DND-41 (cell line): ENCODE data around the gene FAM9C.
A peak's percentile ranks its signal among the peaks of the same experiment; 100 is the strongest.

Experiments
- ATAC-seq: fragments of 200-7000 bp; cut with Tn5 transposase; 3 replicates; pipeline ENCODE4 v1.9.1; 2021; ENCODE audit warnings: low read depth; ENCODE audit not compliant: insufficient read depth
- DNase-seq: peaks from one replicate; pipeline ENCODE4 v3.0.0-alpha.2; 2020
- H2AFZ ChIP-seq: 2 replicates; pipeline ENCODE4 v1.6.0; 2012; ENCODE audit warnings: low read depth, low read length
- H3K27ac ChIP-seq: 2 replicates; pipeline ENCODE4 v1.5.1; 2012; ENCODE audit warnings: low read length, inconsistent platforms
- H3K27me3 ChIP-seq: fragments of 200-600 bp; sonication (generic); 2 replicates; pipeline ENCODE4 v1.6.0; 2012; ENCODE audit warnings: low read length, mild to moderate bottlenecking, inconsistent platforms; ENCODE audit not compliant: insufficient read depth, poor library complexity
- H3K36me3 ChIP-seq: 2 replicates; pipeline ENCODE4 v1.5.1; 2012; ENCODE audit warnings: low read length, inconsistent platforms; ENCODE audit not compliant: insufficient read depth
- H3K4me1 ChIP-seq: 2 replicates; pipeline ENCODE4 v1.5.1; 2012; ENCODE audit warnings: mild to moderate bottlenecking, low read length; ENCODE audit not compliant: insufficient read depth
- H3K4me2 ChIP-seq: 2 replicates; pipeline ENCODE4 v1.6.0; 2012; ENCODE audit warnings: mild to moderate bottlenecking, moderate library complexity, low read length, inconsistent platforms; ENCODE audit not compliant: insufficient read depth
- H3K4me3 ChIP-seq, 2 experiments: fragments of 200-600 bp in 1 of 2; shearing (Covaris generic) in 1 of 2; 2 replicates each; pipeline ENCODE4 v1.5.1; 2012 to 2016; ENCODE audit warnings: inconsistent platforms in 2 of 2, low read length in 2 of 2, mild to moderate bottlenecking in 2 of 2, low read depth in 1 of 2, moderate library complexity in 1 of 2
- H3K79me2 ChIP-seq: 2 replicates; pipeline ENCODE4 v1.6.0; 2012; ENCODE audit warnings: low read length, inconsistent platforms; ENCODE audit not compliant: insufficient read depth
- H3K9ac ChIP-seq: 2 replicates; pipeline ENCODE4 v1.6.0; 2012; ENCODE audit warnings: low read depth, mild to moderate bottlenecking, inconsistent platforms, low read length, moderate library complexity
- H3K9me3 ChIP-seq: 2 replicates; pipeline ENCODE4 v1.5.1; 2012; ENCODE audit warnings: low read length, moderate library complexity, mild to moderate bottlenecking, inconsistent platforms; ENCODE audit not compliant: insufficient read depth, severe bottlenecking
- H4K20me1 ChIP-seq: 2 replicates; pipeline ENCODE4 v1.6.0; 2012; ENCODE audit warnings: low read length; ENCODE audit not compliant: insufficient read depth
- CTCF ChIP-seq: IDR thresholded peaks from 2 replicates; pipeline ENCODE4 v1.5.1; 2012; ENCODE audit warnings: borderline replicate concordance, low read length, moderate library complexity, mild to moderate bottlenecking; ENCODE audit not compliant: poor library complexity, severe bottlenecking; ENCODE audit errors: extremely low read depth
- EZH2 ChIP-seq: IDR thresholded peaks from 3 replicates; pipeline ENCODE4 v1.6.1; 2012; ENCODE audit warnings: borderline replicate concordance, low read depth, mild to moderate bottlenecking, moderate library complexity, low read length, inconsistent platforms; ENCODE audit not compliant: severe bottlenecking

FAM9C gene

DNA sequence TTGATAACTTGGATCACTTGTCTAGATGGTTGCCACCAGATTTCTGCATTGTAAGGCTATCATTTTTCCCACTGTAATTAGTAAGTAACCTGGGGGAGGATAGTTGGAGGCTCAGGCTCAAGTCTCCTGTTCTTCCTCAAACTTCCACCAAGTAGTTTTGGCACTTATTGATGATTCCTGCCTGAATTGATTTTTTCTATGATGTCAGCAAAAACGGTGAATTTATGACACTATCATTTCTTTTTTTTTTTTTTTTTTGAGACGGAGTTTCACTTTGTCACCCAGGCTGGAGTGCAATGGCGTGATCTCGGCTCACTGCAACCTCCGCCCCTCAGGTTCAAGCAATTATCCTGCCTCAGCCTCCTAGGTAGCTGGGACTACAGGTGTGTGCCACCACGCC, 57.1 kb downstream of the FAM9C start:
- H3K4me3 ChIP-seq = no peak overlapping the region
- no peak overlapping the region for H3K9ac ChIP-seq
- no peaks in the 10 kb centered on the region for H3K36me3 ChIP-seq
- no peak overlapping the region for H3K4me2 ChIP-seq
- H2AFZ ChIP-seq = no peak overlapping the region
- no peaks in the 10 kb centered on the region for H3K27me3 ChIP-seq
- ATAC-seq (no peak), DNase-seq (no peak)
- TF ChIP-seq EZH2 = no peak
- peaks cover 39% of the 10 kb centered on the region for H3K4me1 ChIP-seq
- H3K27ac ChIP-seq = no peak overlapping the region
- no peaks in the 10 kb centered on the region for H4K20me1 ChIP-seq
- no peaks in the 10 kb centered on the region for H3K79me2 ChIP-seq
- no peaks in the 10 kb centered on the region for H3K9me3 ChIP-seq

- no peak for DNase-seq
- no peak overlapping the region for H3K27ac ChIP-seq
These were observed 57.5 kb downstream of the FAM9C start for GRCh38 chrX:12986886-12987285.

GRCh38 chrX:12986164-12986779, 58.1 kb downstream of the FAM9C start:
- Histone ChIP-seq H3K27ac (peak overlapping the region; percentile 88), H3K9ac (no peak overlapping the region)

More at GRCh38 chrX:12986886-12987285, 57.5 kb downstream of the FAM9C start:
- no peaks in the 10 kb centered on the region for H3K79me2 ChIP-seq
- H3K9me3 ChIP-seq = no peaks in the 10 kb centered on the region
- no peaks in the 10 kb centered on the region for H3K27me3 ChIP-seq
- ATAC-seq = no peak
- H3K4me1 ChIP-seq = peaks cover 44% of the 10 kb centered on the region
- TF ChIP-seq CTCF (no peak), EZH2 (no peak)
- H3K4me3 ChIP-seq = no peak overlapping the region
- H3K36me3 ChIP-seq = no peaks in the 10 kb centered on the region
- H4K20me1 ChIP-seq = no peaks in the 10 kb centered on the region
- no peak overlapping the region for H2AFZ ChIP-seq
- H3K4me2 ChIP-seq = no peak overlapping the region
- H3K9ac ChIP-seq = no peak overlapping the region

More at GRCh38 chrX:12986164-12986779, 58.1 kb downstream of the FAM9C start:
- 0 out of 2 replicates have a peak, but pooled peaks cover 1% of the 10 kb centered on the region for H3K79me2 ChIP-seq
- no peaks in the 10 kb centered on the region for H4K20me1 ChIP-seq
- H2AFZ ChIP-seq = no peak overlapping the region
- H3K4me1 ChIP-seq = peaks cover 50% of the 10 kb centered on the region
- H3K27me3 ChIP-seq = no peaks in the 10 kb centered on the region
- no peak for ATAC-seq
- no peaks in the 10 kb centered on the region for H3K36me3 ChIP-seq
- no peak overlapping the region for H3K4me2 ChIP-seq
- H3K4me3 ChIP-seq = no peak overlapping the region
- DNase-seq = no peak
- TF ChIP-seq EZH2 = no peak
- no peak for TF ChIP-seq CTCF
- no peaks in the 10 kb centered on the region for H3K9me3 ChIP-seq
